ENCODE measurements around the gene PIN4.

- TF ChIP-seq POLR2AphosphoS5 (IDR thresholded peaks at IDR 0.05) (no peak), CTCF (IDR thresholded peaks at IDR 0.05) (no peak)
Observed at GRCh38 chrX:72165551-72165950, 16.0 kb upstream of the PIN4 start.
